ENCODE measurements around the gene CENPL. TPM values are rescaled to one million over a fixed set of nuclear protein-coding genes. Genes with fewer than 3 reads are reported as not detected.

The CENPL gene
- total and polyA plus RNA-seq, 9 of the 15 experiments (the other 6 are each of a cell fraction or from before 2014, with no cell fraction given), result 33.0 to 52.7 (median 39.7) TPM

- TF ChIP-seq FOXM1 (IDR thresholded peaks at IDR 0.05; ENCODE audit: low read depth) (no peak), FOXM1 (CRISPR knock-in tag; IDR thresholded peaks at IDR 0.05; ENCODE audit: low read depth) (peak; percentile 3; the same call in 1 of the 2 replicates), SMARCB1 (IDR thresholded peaks at IDR 0.05; ENCODE audit: insufficient read length, low read depth) (no peak), RBM22 (IDR thresholded peaks at IDR 0.05; ENCODE audit: low read depth, low read length, poor library complexity, severe bottlenecking) (peak; percentile 23), HDGF (IDR thresholded peaks at IDR 0.05) (0 out of 2 replicates have a peak, but pooled peaks have one; percentile 59), BCOR (IDR thresholded peaks at IDR 0.05) (no peak), TAF1 (IDR thresholded peaks at IDR 0.05; ENCODE audit: control insufficient read depth, extremely low read depth, insufficient read depth, low read length, severe bottlenecking) (peak; percentile 11), CBFB (CRISPR knock-in tag; IDR thresholded peaks at IDR 0.05) (no peak)
These were observed 41.9 kb upstream of the CENPL start (continued) for GRCh38 chr1:173866413-173867115.

GRCh38 chr1:173865468-173866164, 40.9 kb upstream of the CENPL start:
- H4K20me1 ChIP-seq (replicated peaks; ENCODE audit: control insufficient read depth, insufficient read depth, low read length), result peaks cover 47% of the 10 kb centered on the region
- no peak for ATAC-seq
- intact Hi-C loops (cut with micrococcal nuclease), result loop anchor here (5.0 kb wide), 1 partner anchor 388 kb away; the partner anchor contains the start of gene PRDX6
- peaks cover 8 to 24% of the 10 kb centered on the region in 2 experiments for H3K4me1 ChIP-seq (replicated peaks in 1 of 2; ENCODE audit: control insufficient read depth in 2 of 2, insufficient read depth in 2 of 2, low read length in 2 of 2)
- H3K9me1 ChIP-seq (ENCODE audit: control insufficient read depth, insufficient read depth, low read length), result peaks cover 2% of the 10 kb centered on the region
- H3K9ac ChIP-seq (ENCODE audit: insufficient read depth in 1 of 2, low read depth in 2 of 2, low read length in 2 of 2), result peak overlapping the region; percentile 19 to 97; a peak in 3 of 4 replicates
- peak in 1 of 4 experiments; percentile 36 for DNase-seq (ENCODE audit: extremely low read depth in 1 of 4, low spot score in 3 of 4)
- H3K79me2 ChIP-seq (ENCODE audit: control insufficient read depth, insufficient read depth, low read length), result peaks cover 67% of the 10 kb centered on the region
- peak overlapping the region; percentile 100 for H3K4me2 ChIP-seq (ENCODE audit: insufficient read depth, low read length)
- WGBS (ENCODE audit: insufficient coverage, low coverage, missing lambda C conversion rate), result 0% methylated on average over 4 of the region's 4 CpGs
- ChIA-PET POLR2A (interaction anchor here (0.7 to 9.7 kb wide), 10 partner anchors 12 to 1037 kb away, joined by 3 to 183 read pairs (median 7); partner anchors contain the start of genes CENPL and DARS2), CTCF (ENCODE audit: low intra/inter-chr PET ratio) (no interaction called here)
- peaks cover 58% of the 10 kb centered on the region for H3K36me3 ChIP-seq (ENCODE audit: control insufficient read depth, insufficient read depth, low read length)
- no peaks in the 10 kb centered on the region for H3K9me3 ChIP-seq (replicated peaks; ENCODE audit: control insufficient read depth, insufficient read depth, low read depth, low read length)
- no peak for FAIRE-seq
- no peaks in the 10 kb centered on the region; a peak in 1 of 5 replicates for H3K27me3 ChIP-seq (ENCODE audit: control insufficient read depth in 2 of 2, insufficient read depth in 2 of 2, low read length in 2 of 2)
- no peak overlapping the region for H2AFZ ChIP-seq (ENCODE audit: low read depth, low read length)
- peak overlapping the region; percentile 86 for H3K4me3 ChIP-seq
- BruUV-seq (replicated peaks), result no TSS peak
- in situ Hi-C loops (cut with MboI), result no loop called here
- peak overlapping the region; percentile 95 for H3K27ac ChIP-seq (ENCODE audit: extremely low read depth, low read depth, low read length)
- TF ChIP-seq TOE1 (IDR thresholded peaks at IDR 0.05; ENCODE audit: borderline replicate concordance) (no peak), TOE1 (CRISPR knock-in tag; IDR thresholded peaks at IDR 0.05; ENCODE audit: borderline replicate concordance, low read depth) (0 out of 2 replicates have a peak, but pooled peaks have one; percentile 40), NFATC3 (IDR thresholded peaks at IDR 0.05) (no peak), DACH1 (IDR thresholded peaks at IDR 0.05; ENCODE audit: partially characterized antibody) (peak; percentile 38), ASH1L (IDR thresholded peaks at IDR 0.05; ENCODE audit: borderline replicate concordance, low read depth, partially characterized antibody) (no peak), IFI16 (CRISPR knock-in tag; IDR thresholded peaks at IDR 0.05) (no peak), ZNF24 (IDR thresholded peaks at IDR 0.05) (no peak), NCOR1 (IDR thresholded peaks at IDR 0.05) (no peak), GABPB1 (CRISPR knock-in tag; IDR thresholded peaks at IDR 0.05) (0 out of 2 replicates have a peak, but pooled peaks have one; percentile 14), RBBP5 (IDR thresholded peaks at IDR 0.05; ENCODE audit: borderline replicate concordance, insufficient read depth, low read length, poor library complexity, severe bottlenecking) (peak; percentile 10), ZNF449 (CRISPR knock-in tag; IDR thresholded peaks at IDR 0.05) (no peak), DIDO1 (tag; IDR thresholded peaks at IDR 0.05; ENCODE audit: low read depth) (no peak), KLF1 (tag; IDR thresholded peaks at IDR 0.05) (no peak)
